GM23338 (cell line): ENCODE measurements around the gene LIN7A. TPM values are rescaled to one million over a fixed set of nuclear protein-coding genes. Genes with fewer than 3 reads are reported as not detected.

Experiments used
- ATAC-seq: fragments of 200-7000 bp; cut with Tn5 transposase; 3 replicates; pipeline ENCODE4 v1.9.1; 2020
- DNase-seq: peaks from one replicate; pipeline ENCODE4 v3.0.0-alpha.2; 2015; ENCODE audit warnings: low spot score
- H2AFZ ChIP-seq: fragments of 200-600 bp; sonication (generic); 2 replicates; pipeline ENCODE4 v1.8.0; 2016; ENCODE audit warnings: antibody characterized with exemption, mild to moderate bottlenecking, moderate library complexity
- H3F3A ChIP-seq: fragments of 200-600 bp; sonication (generic); replicated peaks from 2 replicates; pipeline ENCODE4 v1.8.0; 2017; ENCODE audit warnings: antibody characterized with exemption, mixed run types, low read depth
- H3K27ac ChIP-seq: fragments of 200-600 bp; sonication (generic); 2 replicates; pipeline ENCODE4 v1.6.1; 2016; ENCODE audit warnings: low read depth
- H3K27me3 ChIP-seq: fragments of 200-600 bp; sonication (generic); 2 replicates; pipeline ENCODE4 v1.8.0; 2016; ENCODE audit warnings: mild to moderate bottlenecking, mixed run types, moderate library complexity; ENCODE audit not compliant: insufficient read depth
- H3K36me3 ChIP-seq: fragments of 200-600 bp; sonication (generic); 2 replicates; pipeline ENCODE4 v1.8.0; 2016; ENCODE audit warnings: mild to moderate bottlenecking; ENCODE audit not compliant: insufficient read depth
- H3K4me1 ChIP-seq: fragments of 200-600 bp; sonication (generic); 2 replicates; pipeline ENCODE4 v1.8.0; 2016; ENCODE audit warnings: mild to moderate bottlenecking, moderate library complexity; ENCODE audit not compliant: insufficient read depth
- H3K4me2 ChIP-seq: fragments of 200-600 bp; sonication (generic); 2 replicates; pipeline ENCODE4 v1.7.1; 2017; ENCODE audit warnings: mixed run types
- H3K4me3 ChIP-seq: fragments of 200-600 bp; sonication (generic); 2 replicates; pipeline ENCODE4 v1.6.1; 2016; ENCODE audit warnings: mixed run types
- H3K79me2 ChIP-seq: fragments of 200-600 bp; sonication (generic); replicated peaks from 2 replicates; pipeline ENCODE4 v1.8.0; 2017; ENCODE audit warnings: mild to moderate bottlenecking; ENCODE audit not compliant: insufficient read depth
- H3K9me2 ChIP-seq: fragments of 200-600 bp; sonication (generic); 2 replicates; pipeline ENCODE4 v1.8.0; 2017; ENCODE audit not compliant: insufficient read depth
- H4K20me1 ChIP-seq: fragments of 200-600 bp; sonication (generic); replicated peaks from 2 replicates; pipeline ENCODE4 v1.8.0; 2017; ENCODE audit warnings: mild to moderate bottlenecking; ENCODE audit not compliant: insufficient read depth
- H3K27ac Mint-ChIP-seq: 2 replicates; pipeline ENCODE4 v1.8.0; 2020; ENCODE audit warnings: inconsistent platforms, mild to moderate bottlenecking, moderate library complexity, mixed read lengths
- H3K27me3 Mint-ChIP-seq: 3 replicates; pipeline ENCODE4 v1.8.0; 2022; ENCODE audit warnings: low read depth, mild to moderate bottlenecking, moderate library complexity, mixed read lengths, inconsistent platforms; ENCODE audit not compliant: insufficient read depth, poor library complexity
- H3K36me3 Mint-ChIP-seq: 3 replicates; pipeline ENCODE4 v1.8.0; 2021; ENCODE audit warnings: low read depth, mild to moderate bottlenecking, inconsistent platforms, moderate library complexity, mixed read lengths
- H3K4me1 Mint-ChIP-seq: 3 replicates; pipeline ENCODE4 v1.8.0; 2020; ENCODE audit warnings: mild to moderate bottlenecking, inconsistent platforms, mixed read lengths
- H3K4me3 Mint-ChIP-seq: 3 replicates; pipeline ENCODE4 v1.8.0; 2021; ENCODE audit warnings: moderate library complexity, mild to moderate bottlenecking, inconsistent platforms, mixed read lengths
- H3K9me3 Mint-ChIP-seq: 3 replicates; pipeline ENCODE4 v1.8.0; 2020; ENCODE audit warnings: moderate library complexity, mild to moderate bottlenecking, inconsistent platforms, mixed read lengths
- CREB1 ChIP-seq: fragments of 250-450 bp; sonication (Bioruptor Pico); IDR thresholded peaks from 2 replicates; pipeline ENCODE4 v1.5.0; 2020; ENCODE audit warnings: low read depth, mild to moderate bottlenecking, moderate library complexity
- EZH2phosphoT487 ChIP-seq: fragments of 200-600 bp; sonication (generic); IDR thresholded peaks from one replicate; pipeline ENCODE4 v1.8.1; 2018; ENCODE audit warnings: antibody characterized with exemption; ENCODE audit not compliant: unreplicated experiment
- JUNB ChIP-seq: IDR thresholded peaks from one replicate; pipeline ENCODE4 v1.6.1; 2016; ENCODE audit warnings: antibody characterized with exemption; ENCODE audit not compliant: unreplicated experiment
- NANOG ChIP-seq: IDR thresholded peaks from 2 replicates; pipeline ENCODE4 v1.6.1; 2016; ENCODE audit warnings: antibody characterized with exemption, borderline replicate concordance
- POLR2AphosphoS5 ChIP-seq: IDR thresholded peaks from 2 replicates; pipeline ENCODE4 v1.6.1; 2016; ENCODE audit warnings: antibody characterized with exemption, low read depth
- STAT1 ChIP-seq: IDR thresholded peaks from one replicate; pipeline ENCODE4 v1.6.1; 2016; ENCODE audit warnings: antibody characterized with exemption; ENCODE audit not compliant: unreplicated experiment
- ZNF114 ChIP-seq: fragments of 250-450 bp; sonication (Bioruptor Pico); IDR thresholded peaks from 2 replicates; pipeline ENCODE4 v1.5.0; 2020; ENCODE audit warnings: mild to moderate bottlenecking, moderate library complexity
- ZNF331 ChIP-seq: fragments of 250-450 bp; sonication (Bioruptor Pico); IDR thresholded peaks from 2 replicates; pipeline ENCODE4 v1.5.0; 2020; ENCODE audit warnings: low read depth, mild to moderate bottlenecking, moderate library complexity
- polyA plus RNA-seq: library from polyadenylated mRNA; unstranded; fragments of >200 nt; fragmentation: Nextera tagmentation; extraction: Ambion mirVana; gene quantifications from 2 replicates; pipeline ENCODE4 v1.2.1, GENCODE V29; 2016
- total RNA-seq: library from RNA; depleted of rRNA; stranded (reverse); fragments of >200 nt; shearing (Covaris generic); gene quantifications from 2 replicates; pipeline ENCODE4 v1.2.3, GENCODE V29; 2014
- TF ChIP-seq, protein P1 (sequence below): IDR thresholded peaks from one replicate; pipeline ENCODE4 v1.6.1; 2018; ENCODE audit warnings: antibody characterized with exemption; ENCODE audit not compliant: unreplicated experiment
- TF ChIP-seq, protein P2 (sequence below): fragments of 250-450 bp; sonication (Bioruptor Pico); IDR thresholded peaks from 2 replicates; pipeline ENCODE4 v1.5.0; 2020; ENCODE audit warnings: mild to moderate bottlenecking, moderate library complexity
- TF ChIP-seq, protein P3 (sequence below), 2 experiments: fragments of 200-600 bp in 1 of 2; sonication (generic) in 1 of 2; conservative IDR thresholded peaks; 2 replicates each; pipeline versions ENCODE4 v1.5.1 to v1.6.1; 2016 to 2017; ENCODE audit warnings: antibody characterized with exemption in 2 of 2, low read depth in 2 of 2, mild to moderate bottlenecking in 2 of 2, moderate library complexity in 1 of 2
- TF ChIP-seq, protein P4 (sequence below): IDR thresholded peaks from 2 replicates; pipeline ENCODE4 v1.6.1; 2016; ENCODE audit warnings: antibody characterized with exemption

The LIN7A gene
- total and polyA plus RNA-seq, 2 experiments from 2014 or later: 5.7 to 6.5 TPM

DNA sequence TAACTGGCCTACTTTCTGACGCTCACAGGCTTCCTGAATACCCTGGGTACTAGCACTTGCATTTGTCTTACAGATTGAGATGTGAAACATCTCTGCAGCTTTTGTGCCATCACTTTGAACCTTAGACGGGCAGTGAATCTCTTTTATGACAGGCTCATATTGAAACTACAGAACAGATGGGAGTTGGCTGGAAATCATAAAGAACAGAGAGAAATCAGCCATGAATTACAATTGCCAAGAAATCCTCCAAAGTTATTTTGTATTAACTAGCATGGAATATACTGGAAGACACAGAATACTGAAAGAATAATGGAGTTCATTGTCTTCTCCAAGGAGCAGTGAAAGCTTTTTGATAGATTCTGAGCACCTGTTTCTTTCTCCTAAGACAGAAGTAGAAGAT, 188.3 kb downstream of the LIN7A start:
- H3K36me3 Mint-ChIP-seq: no peaks in the 10 kb centered on the region
- Histone ChIP-seq H3K79me2 (no peaks in the 10 kb centered on the region), H3K27me3 (no peaks in the 10 kb centered on the region), H2AFZ (no peak overlapping the region), H3K4me2 (no peak overlapping the region), H4K20me1 (no peaks in the 10 kb centered on the region), H3K4me3 (no peak overlapping the region), H3K9me2 (no peaks in the 10 kb centered on the region), H3K27ac (no peak overlapping the region), H3K4me1 (no peaks in the 10 kb centered on the region), H3F3A (no peaks in the 10 kb centered on the region), H3K36me3 (no peaks in the 10 kb centered on the region)
- no peak overlapping the region for H3K27ac Mint-ChIP-seq
- H3K4me1 Mint-ChIP-seq: no peaks in the 10 kb centered on the region
- ATAC-seq (no peak), DNase-seq (no peak)
- peaks cover 2% of the 10 kb centered on the region for H3K27me3 Mint-ChIP-seq
- no peak overlapping the region for H3K4me3 Mint-ChIP-seq
- no peak for TF ChIP-seq JUNB
- TF ChIP-seq, protein P1, sequence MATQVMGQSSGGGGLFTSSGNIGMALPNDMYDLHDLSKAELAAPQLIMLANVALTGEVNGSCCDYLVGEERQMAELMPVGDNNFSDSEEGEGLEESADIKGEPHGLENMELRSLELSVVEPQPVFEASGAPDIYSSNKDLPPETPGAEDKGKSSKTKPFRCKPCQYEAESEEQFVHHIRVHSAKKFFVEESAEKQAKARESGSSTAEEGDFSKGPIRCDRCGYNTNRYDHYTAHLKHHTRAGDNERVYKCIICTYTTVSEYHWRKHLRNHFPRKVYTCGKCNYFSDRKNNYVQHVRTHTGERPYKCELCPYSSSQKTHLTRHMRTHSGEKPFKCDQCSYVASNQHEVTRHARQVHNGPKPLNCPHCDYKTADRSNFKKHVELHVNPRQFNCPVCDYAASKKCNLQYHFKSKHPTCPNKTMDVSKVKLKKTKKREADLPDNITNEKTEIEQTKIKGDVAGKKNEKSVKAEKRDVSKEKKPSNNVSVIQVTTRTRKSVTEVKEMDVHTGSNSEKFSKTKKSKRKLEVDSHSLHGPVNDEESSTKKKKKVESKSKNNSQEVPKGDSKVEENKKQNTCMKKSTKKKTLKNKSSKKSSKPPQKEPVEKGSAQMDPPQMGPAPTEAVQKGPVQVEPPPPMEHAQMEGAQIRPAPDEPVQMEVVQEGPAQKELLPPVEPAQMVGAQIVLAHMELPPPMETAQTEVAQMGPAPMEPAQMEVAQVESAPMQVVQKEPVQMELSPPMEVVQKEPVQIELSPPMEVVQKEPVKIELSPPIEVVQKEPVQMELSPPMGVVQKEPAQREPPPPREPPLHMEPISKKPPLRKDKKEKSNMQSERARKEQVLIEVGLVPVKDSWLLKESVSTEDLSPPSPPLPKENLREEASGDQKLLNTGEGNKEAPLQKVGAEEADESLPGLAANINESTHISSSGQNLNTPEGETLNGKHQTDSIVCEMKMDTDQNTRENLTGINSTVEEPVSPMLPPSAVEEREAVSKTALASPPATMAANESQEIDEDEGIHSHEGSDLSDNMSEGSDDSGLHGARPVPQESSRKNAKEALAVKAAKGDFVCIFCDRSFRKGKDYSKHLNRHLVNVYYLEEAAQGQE: no peak
- TF ChIP-seq ZNF331 (CRISPR knock-in tag): no peak
- TF ChIP-seq, protein P2, sequence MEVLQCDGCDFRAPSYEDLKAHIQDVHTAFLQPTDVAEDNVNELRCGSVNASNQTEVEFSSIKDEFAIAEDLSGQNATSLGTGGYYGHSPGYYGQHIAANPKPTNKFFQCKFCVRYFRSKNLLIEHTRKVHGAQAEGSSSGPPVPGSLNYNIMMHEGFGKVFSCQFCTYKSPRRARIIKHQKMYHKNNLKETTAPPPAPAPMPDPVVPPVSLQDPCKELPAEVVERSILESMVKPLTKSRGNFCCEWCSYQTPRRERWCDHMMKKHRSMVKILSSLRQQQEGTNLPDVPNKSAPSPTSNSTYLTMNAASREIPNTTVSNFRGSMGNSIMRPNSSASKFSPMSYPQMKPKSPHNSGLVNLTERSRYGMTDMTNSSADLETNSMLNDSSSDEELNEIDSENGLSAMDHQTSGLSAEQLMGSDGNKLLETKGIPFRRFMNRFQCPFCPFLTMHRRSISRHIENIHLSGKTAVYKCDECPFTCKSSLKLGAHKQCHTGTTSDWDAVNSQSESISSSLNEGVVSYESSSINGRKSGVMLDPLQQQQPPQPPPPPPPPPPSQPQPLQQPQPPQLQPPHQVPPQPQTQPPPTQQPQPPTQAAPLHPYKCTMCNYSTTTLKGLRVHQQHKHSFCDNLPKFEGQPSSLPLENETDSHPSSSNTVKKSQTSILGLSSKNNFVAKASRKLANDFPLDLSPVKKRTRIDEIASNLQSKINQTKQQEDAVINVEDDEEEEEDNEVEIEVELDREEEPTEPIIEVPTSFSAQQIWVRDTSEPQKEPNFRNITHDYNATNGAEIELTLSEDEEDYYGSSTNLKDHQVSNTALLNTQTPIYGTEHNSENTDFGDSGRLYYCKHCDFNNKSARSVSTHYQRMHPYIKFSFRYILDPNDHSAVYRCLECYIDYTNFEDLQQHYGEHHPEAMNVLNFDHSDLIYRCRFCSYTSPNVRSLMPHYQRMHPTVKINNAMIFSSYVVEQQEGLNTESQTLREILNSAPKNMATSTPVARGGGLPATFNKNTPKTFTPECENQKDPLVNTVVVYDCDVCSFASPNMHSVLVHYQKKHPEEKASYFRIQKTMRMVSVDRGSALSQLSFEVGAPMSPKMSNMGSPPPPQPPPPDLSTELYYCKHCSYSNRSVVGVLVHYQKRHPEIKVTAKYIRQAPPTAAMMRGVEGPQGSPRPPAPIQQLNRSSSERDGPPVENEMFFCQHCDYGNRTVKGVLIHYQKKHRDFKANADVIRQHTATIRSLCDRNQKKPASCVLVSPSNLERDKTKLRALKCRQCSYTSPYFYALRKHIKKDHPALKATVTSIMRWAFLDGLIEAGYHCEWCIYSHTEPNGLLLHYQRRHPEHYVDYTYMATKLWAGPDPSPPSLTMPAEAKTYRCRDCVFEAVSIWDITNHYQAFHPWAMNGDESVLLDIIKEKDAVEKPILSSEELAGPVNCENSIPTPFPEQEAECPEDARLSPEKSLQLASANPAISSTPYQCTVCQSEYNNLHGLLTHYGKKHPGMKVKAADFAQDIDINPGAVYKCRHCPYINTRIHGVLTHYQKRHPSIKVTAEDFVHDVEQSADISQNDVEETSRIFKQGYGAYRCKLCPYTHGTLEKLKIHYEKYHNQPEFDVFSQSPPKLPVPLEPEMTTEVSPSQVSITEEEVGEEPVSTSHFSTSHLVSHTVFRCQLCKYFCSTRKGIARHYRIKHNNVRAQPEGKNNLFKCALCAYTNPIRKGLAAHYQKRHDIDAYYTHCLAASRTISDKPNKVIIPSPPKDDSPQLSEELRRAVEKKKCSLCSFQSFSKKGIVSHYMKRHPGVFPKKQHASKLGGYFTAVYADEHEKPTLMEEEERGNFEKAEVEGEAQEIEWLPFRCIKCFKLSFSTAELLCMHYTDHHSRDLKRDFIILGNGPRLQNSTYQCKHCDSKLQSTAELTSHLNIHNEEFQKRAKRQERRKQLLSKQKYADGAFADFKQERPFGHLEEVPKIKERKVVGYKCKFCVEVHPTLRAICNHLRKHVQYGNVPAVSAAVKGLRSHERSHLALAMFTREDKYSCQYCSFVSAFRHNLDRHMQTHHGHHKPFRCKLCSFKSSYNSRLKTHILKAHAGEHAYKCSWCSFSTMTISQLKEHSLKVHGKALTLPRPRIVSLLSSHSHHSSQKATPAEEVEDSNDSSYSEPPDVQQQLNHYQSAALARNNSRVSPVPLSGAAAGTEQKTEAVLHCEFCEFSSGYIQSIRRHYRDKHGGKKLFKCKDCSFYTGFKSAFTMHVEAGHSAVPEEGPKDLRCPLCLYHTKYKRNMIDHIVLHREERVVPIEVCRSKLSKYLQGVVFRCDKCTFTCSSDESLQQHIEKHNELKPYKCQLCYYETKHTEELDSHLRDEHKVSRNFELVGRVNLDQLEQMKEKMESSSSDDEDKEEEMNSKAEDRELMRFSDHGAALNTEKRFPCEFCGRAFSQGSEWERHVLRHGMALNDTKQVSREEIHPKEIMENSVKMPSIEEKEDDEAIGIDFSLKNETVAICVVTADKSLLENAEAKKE (CRISPR knock-in tag): no peak
- TF ChIP-seq POLR2AphosphoS5: no peak
- TF ChIP-seq EZH2phosphoT487: no peak
- no peak for TF ChIP-seq STAT1
- TF ChIP-seq, protein P3, sequence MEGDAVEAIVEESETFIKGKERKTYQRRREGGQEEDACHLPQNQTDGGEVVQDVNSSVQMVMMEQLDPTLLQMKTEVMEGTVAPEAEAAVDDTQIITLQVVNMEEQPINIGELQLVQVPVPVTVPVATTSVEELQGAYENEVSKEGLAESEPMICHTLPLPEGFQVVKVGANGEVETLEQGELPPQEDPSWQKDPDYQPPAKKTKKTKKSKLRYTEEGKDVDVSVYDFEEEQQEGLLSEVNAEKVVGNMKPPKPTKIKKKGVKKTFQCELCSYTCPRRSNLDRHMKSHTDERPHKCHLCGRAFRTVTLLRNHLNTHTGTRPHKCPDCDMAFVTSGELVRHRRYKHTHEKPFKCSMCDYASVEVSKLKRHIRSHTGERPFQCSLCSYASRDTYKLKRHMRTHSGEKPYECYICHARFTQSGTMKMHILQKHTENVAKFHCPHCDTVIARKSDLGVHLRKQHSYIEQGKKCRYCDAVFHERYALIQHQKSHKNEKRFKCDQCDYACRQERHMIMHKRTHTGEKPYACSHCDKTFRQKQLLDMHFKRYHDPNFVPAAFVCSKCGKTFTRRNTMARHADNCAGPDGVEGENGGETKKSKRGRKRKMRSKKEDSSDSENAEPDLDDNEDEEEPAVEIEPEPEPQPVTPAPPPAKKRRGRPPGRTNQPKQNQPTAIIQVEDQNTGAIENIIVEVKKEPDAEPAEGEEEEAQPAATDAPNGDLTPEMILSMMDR (conservative IDR thresholded peaks at IDR 0.05; ENCODE audit: low read depth in 2 of 2): no peak
- TF ChIP-seq, protein P4, sequence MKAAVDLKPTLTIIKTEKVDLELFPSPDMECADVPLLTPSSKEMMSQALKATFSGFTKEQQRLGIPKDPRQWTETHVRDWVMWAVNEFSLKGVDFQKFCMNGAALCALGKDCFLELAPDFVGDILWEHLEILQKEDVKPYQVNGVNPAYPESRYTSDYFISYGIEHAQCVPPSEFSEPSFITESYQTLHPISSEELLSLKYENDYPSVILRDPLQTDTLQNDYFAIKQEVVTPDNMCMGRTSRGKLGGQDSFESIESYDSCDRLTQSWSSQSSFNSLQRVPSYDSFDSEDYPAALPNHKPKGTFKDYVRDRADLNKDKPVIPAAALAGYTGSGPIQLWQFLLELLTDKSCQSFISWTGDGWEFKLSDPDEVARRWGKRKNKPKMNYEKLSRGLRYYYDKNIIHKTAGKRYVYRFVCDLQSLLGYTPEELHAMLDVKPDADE: no peak
- TF ChIP-seq NANOG: no peak
- no peak for TF ChIP-seq ZNF114
- no peak for TF ChIP-seq CREB1 (CRISPR knock-in tag)
- no peaks in the 10 kb centered on the region for H3K9me3 Mint-ChIP-seq
